ENCODE data around the gene EPHB3. TPM values are rescaled to one million over a fixed set of nuclear protein-coding genes. Genes with fewer than 3 reads are reported as not detected.

The EPHB3 gene
- total RNA-seq, result 3.8 and 6.9 TPM in 2 replicates

GRCh38 chr3:184561061-184561912, at the start of gene EPHB3:
TSS of gene EPHB3 (plus strand) at chr3:184561785. CDS start at chr3:184562236, 451 bp downstream.

Other genes starting within 250 kb of the EPHB3 start
- 496 and 598 TPM in 2 replicates for gene EIF4G1, start 247.2 kb upstream of the EPHB3 start, total RNA-seq
- gene FAM131A, start 224.2 kb upstream of the EPHB3 start, total RNA-seq, result 26.5 and 44.6 TPM in 2 replicates
- 3.3 and 4.4 TPM in 2 replicates for gene CLCN2, start 200.2 kb upstream of the EPHB3 start, total RNA-seq
- 54.1 and 55.5 TPM in 2 replicates for gene POLR2H, start 200.1 kb upstream of the EPHB3 start, total RNA-seq
- 0.10 and 0.46 TPM in 2 replicates for gene THPO, start 183.6 kb upstream of the EPHB3 start, total RNA-seq
- gene CHRD, start 181.7 kb upstream of the EPHB3 start, total RNA-seq, result 1.5 and 10.9 TPM in 2 replicates
- gene MAGEF1, start 150.3 kb downstream of the EPHB3 start, total RNA-seq, result 16.4 and 19.5 TPM in 2 replicates